Measurements from ENCODE around the gene ANAPC1. TPM values are rescaled to one million over a fixed set of nuclear protein-coding genes. Genes with fewer than 3 reads are reported as not detected.
"Not testable (repeated sequence)": the region's sequence is repeated elsewhere in the genome, so short reads cannot be mapped to it uniquely, and the experiment has no call there.

The ANAPC1 gene
- total RNA-seq, 6 experiments from 2014 or later, result 14.4 to 40.3 (median 17.7) TPM

GRCh38 chr2:111834221-111834620 lies 49.8 kb downstream of the ANAPC1 start:
- H3K27me3 ChIP-seq; intact Hi-C loops (cut with DNase I); H3K4me3 ChIP-seq; DNase-seq; H3K9me3 ChIP-seq; ATAC-seq; H3K27ac ChIP-seq; H3K36me3 ChIP-seq; H3K4me1 ChIP-seq: not testable (repeated sequence)
- 77% methylated on average over 3 of the region's 3 CpGs for WGBS (ENCODE audit: insufficient coverage, low coverage, low lambda C conversion rate, missing lambda C conversion rate)

GRCh38 chr2:111830479-111830878 lies 53.5 kb downstream of the ANAPC1 start:
- H3K4me1 ChIP-seq; intact Hi-C loops (cut with DNase I); H3K9me3 ChIP-seq; DNase-seq; H3K27me3 ChIP-seq; H3K36me3 ChIP-seq; H3K4me3 ChIP-seq; ATAC-seq; H3K27ac ChIP-seq: not testable (repeated sequence)
- 100% methylated on average over 1 of the region's 1 CpG for WGBS (ENCODE audit: insufficient coverage, low coverage, low lambda C conversion rate, missing lambda C conversion rate)

- H3K9me3 ChIP-seq; intact Hi-C loops (cut with DNase I); H3K27me3 ChIP-seq; H3K4me1 ChIP-seq; ATAC-seq; H3K27ac ChIP-seq; H3K4me3 ChIP-seq; H3K36me3 ChIP-seq; DNase-seq: not testable (repeated sequence)
- 71% methylated on average over 4 of the region's 4 CpGs for WGBS (ENCODE audit: insufficient coverage, low coverage, low lambda C conversion rate, missing lambda C conversion rate)
Observed at GRCh38 chr2:111828217-111828766, 55.7 kb downstream of the ANAPC1 start.

GRCh38 chr2:111812970-111813622 lies 70.9 kb downstream of the ANAPC1 start:
- H3K27me3 ChIP-seq; H3K27ac ChIP-seq; intact Hi-C loops (cut with DNase I); H3K9me3 ChIP-seq; DNase-seq; H3K4me1 ChIP-seq; H3K4me3 ChIP-seq; H3K36me3 ChIP-seq: not testable (repeated sequence)
- WGBS (ENCODE audit: insufficient coverage, low coverage, low lambda C conversion rate, missing lambda C conversion rate), result 67% methylated on average over 1 of the region's 7 CpGs
- ATAC-seq, result peak; percentile 82 to 87 (median 87)
- TF ChIP-seq CTCF (IDR thresholded peaks at IDR 0.05), result peak; percentile 14 to 37 (median 27)

GRCh38 chr2:111790633-111791032 lies 93.4 kb downstream of the ANAPC1 start:
- H3K36me3 ChIP-seq; H3K4me3 ChIP-seq; intact Hi-C loops (cut with DNase I); H3K27me3 ChIP-seq; H3K27ac ChIP-seq; H3K9me3 ChIP-seq; H3K4me1 ChIP-seq: not testable (repeated sequence)
- DNase-seq (peak in 1 of 3 donors; percentile 19), ATAC-seq (peak; percentile 94 to 97 (median 96))
- 64% methylated on average over 1 of the region's 1 CpG for WGBS (ENCODE audit: insufficient coverage, low coverage, low lambda C conversion rate, missing lambda C conversion rate)

GRCh38 chr2:111784081-111784480 lies 99.9 kb downstream of the ANAPC1 start:
- H3K36me3 ChIP-seq; H3K27ac ChIP-seq; ATAC-seq; intact Hi-C loops (cut with DNase I); H3K4me3 ChIP-seq; H3K4me1 ChIP-seq; H3K27me3 ChIP-seq; DNase-seq; H3K9me3 ChIP-seq: not testable (repeated sequence)
- WGBS (ENCODE audit: insufficient coverage, low coverage, low lambda C conversion rate, missing lambda C conversion rate), result 87% methylated on average over 2 of the region's 3 CpGs

- H3K27ac ChIP-seq; H3K27me3 ChIP-seq; intact Hi-C loops (cut with DNase I); H3K4me1 ChIP-seq; DNase-seq; ATAC-seq; H3K9me3 ChIP-seq; H3K36me3 ChIP-seq; H3K4me3 ChIP-seq: not testable (repeated sequence)
- WGBS (ENCODE audit: insufficient coverage, low coverage, low lambda C conversion rate, missing lambda C conversion rate), result 97% methylated on average over 5 of the region's 6 CpGs
Observed at GRCh38 chr2:111782195-111782594, 101.8 kb downstream of the ANAPC1 start.

- intact Hi-C loops (cut with DNase I); H3K9me3 ChIP-seq; DNase-seq; H3K27ac ChIP-seq; H3K4me3 ChIP-seq; ATAC-seq; H3K4me1 ChIP-seq; H3K27me3 ChIP-seq; H3K36me3 ChIP-seq: not testable (repeated sequence)
- 81% methylated on average over 9 of the region's 9 CpGs for WGBS (ENCODE audit: insufficient coverage, low coverage, low lambda C conversion rate, missing lambda C conversion rate)
Observed at GRCh38 chr2:111781443-111782094, 102.4 kb downstream of the ANAPC1 start.

GRCh38 chr2:111777155-111777554 lies 106.8 kb downstream of the ANAPC1 start:
- H3K36me3 ChIP-seq; H3K27me3 ChIP-seq; intact Hi-C loops (cut with DNase I); H3K9me3 ChIP-seq; H3K4me1 ChIP-seq; H3K27ac ChIP-seq; DNase-seq; H3K4me3 ChIP-seq: not testable (repeated sequence)
- 72% methylated on average over 4 of the region's 4 CpGs for WGBS (ENCODE audit: insufficient coverage, low coverage, low lambda C conversion rate, missing lambda C conversion rate)
- peak in 1 of 4 donors; percentile 16 for ATAC-seq

GRCh38 chr2:111776296-111776695 lies 107.7 kb downstream of the ANAPC1 start:
- H3K27ac ChIP-seq; H3K36me3 ChIP-seq; H3K9me3 ChIP-seq; H3K27me3 ChIP-seq; H3K4me3 ChIP-seq; H3K4me1 ChIP-seq; DNase-seq; intact Hi-C loops (cut with DNase I): not testable (repeated sequence)
- WGBS (ENCODE audit: insufficient coverage, low coverage, low lambda C conversion rate, missing lambda C conversion rate), result no CpG with 5 or more reads among the region's 3 CpGs
- peak in 3 of 4 donors; percentile 18 to 61 (median 31) for ATAC-seq

All from right lobe of liver (tissue), 6 donors.